OCI-LY7 (cell line): ENCODE measurements around the gene RNF123.

Source experiments
- CTCF ChIP-seq: fragments of 200-600 bp; sonication (generic); conservative IDR thresholded peaks from 2 replicates; pipeline ENCODE4 v1.5.1; 2014; ENCODE audit warnings: mild to moderate bottlenecking, antibody characterized with exemption, low read length, moderate library complexity, mixed read lengths
- EZH2phosphoT487 ChIP-seq: fragments of 200-600 bp; sonication (generic); IDR thresholded peaks from 2 replicates; pipeline ENCODE4 v1.6.1; 2018; ENCODE audit warnings: low read depth, borderline replicate concordance, mild to moderate bottlenecking, mixed run types, antibody characterized with exemption, low read length, moderate library complexity, mixed read lengths

DNA sequence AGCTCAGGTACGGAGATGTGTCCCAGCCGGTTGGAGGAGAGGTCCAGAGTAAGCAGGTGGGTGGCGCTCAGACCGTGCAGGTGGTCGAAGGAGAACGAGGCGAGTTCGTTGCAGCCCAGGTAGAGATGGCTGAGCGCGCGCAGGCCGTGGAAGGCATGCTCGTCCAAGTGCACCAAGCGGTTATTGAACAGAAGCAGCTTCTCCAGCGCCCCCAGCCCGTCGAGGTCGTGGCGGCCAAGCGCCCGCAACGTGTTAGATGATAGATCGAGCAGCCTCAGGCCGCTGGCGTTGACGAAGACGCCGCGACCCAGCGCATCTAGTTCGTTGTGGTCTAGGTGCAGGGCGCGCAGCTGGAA, 29.5 kb downstream of the RNF123 start:
- no peak for TF ChIP-seq CTCF
- TF ChIP-seq EZH2phosphoT487, result no peak
